MCF 10A (cell line): ENCODE data around the gene STEAP3. TPM values are rescaled to one million over a fixed set of nuclear protein-coding genes. Genes with fewer than 3 reads are reported as not detected.
"Not testable (repeated sequence)": the region's sequence is repeated elsewhere in the genome, so short reads cannot be mapped to it uniquely, and the experiment has no call there.

Experiments used
- BruUV-seq: library from RNA; stranded (reverse); fragments of 400-500 nt; replicated peaks from 2 replicates; lab custom pipeline; 2021; lab: Mats Ljungman, UMichigan
- CTCF ChIA-PET: fragments of 300-600 bp; sonication (Branson Sonifier 250); formaldehyde crosslinking; extraction: SDS; loops from one replicate; lab custom pipeline; 2021; ENCODE audit warnings: antibody characterized with exemption, inconsistent platforms; lab: Yijun Ruan, JAX
- POLR2A ChIA-PET: fragments of 300-600, 350-650 bp; sonication (Branson Sonifier 250); formaldehyde crosslinking; extraction: SDS; loops from one replicate; lab custom pipeline; 2020; ENCODE audit warnings: antibody characterized with exemption, inconsistent platforms; lab: Yijun Ruan, JAX
- DNase-seq: peaks from one replicate; pipeline ENCODE4 v3.0.0-alpha.2; 2018; ENCODE audit not compliant: unreplicated experiment
- H3K27ac Mint-ChIP-seq: one replicate; pipeline ENCODE4 v1.8.0; 2022; ENCODE audit warnings: mild to moderate bottlenecking, low read depth, mixed read lengths; ENCODE audit not compliant: unreplicated experiment
- H3K27me3 Mint-ChIP-seq: one replicate; pipeline ENCODE4 v1.8.0; 2022; ENCODE audit warnings: mixed read lengths; ENCODE audit not compliant: insufficient read depth, unreplicated experiment
- H3K36me3 Mint-ChIP-seq: one replicate; pipeline ENCODE4 v1.8.0; 2022; ENCODE audit warnings: mild to moderate bottlenecking, moderate library complexity, mixed read lengths; ENCODE audit not compliant: insufficient read depth, unreplicated experiment
- H3K4me1 Mint-ChIP-seq: one replicate; pipeline ENCODE4 v1.8.0; 2022; ENCODE audit warnings: mixed read lengths; ENCODE audit not compliant: insufficient read depth, unreplicated experiment
- H3K4me3 Mint-ChIP-seq: one replicate; pipeline ENCODE4 v1.8.0; 2022; ENCODE audit warnings: mild to moderate bottlenecking, moderate library complexity, mixed read lengths; ENCODE audit not compliant: unreplicated experiment
- H3K9me3 Mint-ChIP-seq: one replicate; pipeline ENCODE4 v1.8.0; 2022; ENCODE audit warnings: mixed read lengths; ENCODE audit not compliant: unreplicated experiment
- CTCF ChIP-seq: fragments of 200-600 bp; IDR thresholded peaks from one replicate; pipeline ENCODE4 v1.8.0; 2022; ENCODE audit warnings: antibody characterized with exemption, mild to moderate bottlenecking; ENCODE audit not compliant: unreplicated experiment
- intact Hi-C: fragments of 100-400 bp; cut with micrococcal nuclease; formaldehyde crosslinking; loops from 2 replicates; pipeline ENCODE4 v1.14.1; 2022
- total RNA-seq: library from RNA; stranded (reverse); gene quantifications from 2 replicates; pipeline ENCODE4 v1.2.3, GENCODE V29; 2022

The STEAP3 gene
- total RNA-seq, 1 experiment from 2014 or later: 25.0 TPM

- intact Hi-C loops: loop anchor here (5.0 kb wide), 1 partner anchor 34 kb away; no protein-coding TSS in a partner anchor
- DNase-seq: no peak
- TF ChIP-seq CTCF: no peak
- H3K27ac Mint-ChIP-seq: no peak overlapping the region
- H3K4me3 Mint-ChIP-seq: no peak overlapping the region
- H3K27me3 Mint-ChIP-seq: no peaks in the 10 kb centered on the region
- ChIA-PET POLR2A (interaction anchor here (1.0 kb wide), 1 partner anchor 42 kb away, joined by 3 read pairs; the partner anchor contains the start of gene STEAP3), CTCF (interaction anchor here (0.5 to 5.3 kb wide), 25 partner anchors 11 to 547 kb away, joined by 3 to 119 read pairs (median 4); no protein-coding TSS in a partner anchor)
- H3K4me1 Mint-ChIP-seq: peaks cover 9% of the 10 kb centered on the region
- BruUV-seq: no TSS peak
- peaks cover 7% of the 10 kb centered on the region for H3K9me3 Mint-ChIP-seq
- peaks cover 21% of the 10 kb centered on the region for H3K36me3 Mint-ChIP-seq
These were observed 42.5 kb downstream of the STEAP3 start for GRCh38 chr2:119266091-119266589.

GRCh38 chr2:119267604-119268003 is 44.0 kb downstream of the STEAP3 start:
- Mint-ChIP-seq H3K9me3 (peaks cover 7% of the 10 kb centered on the region), H3K4me3 (no peak overlapping the region), H3K4me1 (peaks cover 9% of the 10 kb centered on the region), H3K36me3 (peaks cover 24% of the 10 kb centered on the region), H3K27me3 (no peaks in the 10 kb centered on the region), H3K27ac (no peak overlapping the region)
- CTCF ChIA-PET: interaction anchor here (2.0 to 5.3 kb wide), 3 partner anchors 34 to 385 kb away, joined by 6 to 119 read pairs (median 6); no protein-coding TSS in a partner anchor
- no peak for TF ChIP-seq CTCF
- POLR2A ChIA-PET: no interaction called here
- BruUV-seq: no TSS peak
- no peak for DNase-seq
- intact Hi-C loops: loop anchor here (5.0 kb wide), 1 partner anchor 35 kb away; no protein-coding TSS in a partner anchor

- CTCF ChIA-PET: interaction anchor here (0.7 kb wide), 1 partner anchor 1060 kb away, joined by 3 read pairs; no protein-coding TSS in a partner anchor
- H3K36me3 Mint-ChIP-seq: peaks cover 3% of the 10 kb centered on the region
- POLR2A ChIA-PET: interaction anchor here (0.6 kb wide), 1 partner anchor 764 kb away, joined by 3 read pairs; no protein-coding TSS in a partner anchor
- H3K27me3 Mint-ChIP-seq: no peaks in the 10 kb centered on the region
- H3K4me1 Mint-ChIP-seq: no peaks in the 10 kb centered on the region
- DNase-seq: no peak
- no peaks in the 10 kb centered on the region for H3K9me3 Mint-ChIP-seq
- intact Hi-C loops: no loop called here
- H3K27ac Mint-ChIP-seq: no peak overlapping the region
- BruUV-seq: no TSS peak
- H3K4me3 Mint-ChIP-seq: no peak overlapping the region
- no peak for TF ChIP-seq CTCF
These were observed 53.2 kb downstream of the STEAP3 start for GRCh38 chr2:119276864-119277263.

- H3K4me3 Mint-ChIP-seq, POLR2A ChIA-PET, intact Hi-C loops, H3K9me3 Mint-ChIP-seq, BruUV-seq, H3K27ac Mint-ChIP-seq, DNase-seq, H3K27me3 Mint-ChIP-seq, H3K4me1 Mint-ChIP-seq, H3K36me3 Mint-ChIP-seq: not testable (repeated sequence)
- CTCF ChIA-PET: interaction anchor here (0.7 kb wide), 1 partner anchor 397 kb away, joined by 3 read pairs; no protein-coding TSS in a partner anchor
These were observed 54.8 kb downstream of the STEAP3 start for GRCh38 chr2:119278385-119278784.
